ENCODE measurements around the gene VPS16.

VPS16 gene

DNA sequence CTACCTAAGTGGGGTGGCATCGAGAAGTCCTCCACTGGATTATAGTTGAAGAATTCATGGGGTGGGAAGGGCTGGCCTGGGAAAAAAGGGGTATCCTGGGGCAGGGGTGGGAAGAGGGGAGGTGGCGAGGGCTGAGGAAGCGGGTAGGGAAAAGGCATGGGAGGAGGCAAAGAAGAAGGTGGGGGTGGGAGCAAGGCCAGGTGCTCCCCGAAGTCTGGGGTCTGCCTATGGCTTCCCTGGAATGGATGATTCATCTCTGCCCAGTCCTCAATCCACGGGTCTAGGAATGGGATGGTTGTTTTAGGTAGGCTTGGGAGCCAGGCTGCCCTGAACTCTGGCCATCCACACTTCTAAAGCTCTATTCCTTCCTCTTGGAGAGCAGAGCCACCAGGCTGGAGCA, 4.5 kb upstream of the VPS16 start:
- DNase-seq: no peak

DNA sequence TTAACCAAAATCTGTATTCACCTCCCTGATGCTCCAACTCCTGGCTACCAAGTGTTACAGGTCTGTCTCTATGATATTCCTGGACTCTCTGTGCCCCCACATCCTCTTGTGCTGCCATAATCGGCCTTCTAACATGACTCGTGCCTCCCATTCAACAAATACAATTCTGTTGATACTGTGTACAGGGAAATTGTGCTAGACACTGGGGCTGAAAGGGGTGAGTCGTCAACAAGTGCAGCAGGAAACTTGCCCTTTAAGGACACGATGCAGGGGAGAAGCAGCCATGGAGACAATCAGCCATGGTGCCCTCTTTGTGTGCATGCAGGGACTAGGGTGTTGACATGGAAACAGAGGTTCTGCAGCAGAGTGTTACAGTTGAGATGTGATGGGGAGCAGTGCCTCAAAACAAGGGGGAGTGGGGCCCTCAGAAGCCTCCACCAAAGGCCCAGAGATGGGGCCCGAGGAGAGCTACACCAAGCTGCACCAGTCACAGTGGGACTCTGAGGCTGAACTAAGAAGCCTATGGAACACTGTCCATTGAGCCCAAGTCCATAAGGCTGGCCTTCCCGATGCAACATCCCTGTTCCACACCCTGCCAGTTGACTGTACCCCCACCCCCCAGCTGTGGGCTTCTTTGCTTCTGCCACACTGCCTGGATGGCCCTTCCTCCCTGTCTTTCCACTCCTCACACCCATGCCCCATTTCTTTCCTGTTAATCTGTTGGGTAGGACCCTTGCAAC, 3.2 kb upstream of the VPS16 start:
- DNase-seq: no peak

DNA sequence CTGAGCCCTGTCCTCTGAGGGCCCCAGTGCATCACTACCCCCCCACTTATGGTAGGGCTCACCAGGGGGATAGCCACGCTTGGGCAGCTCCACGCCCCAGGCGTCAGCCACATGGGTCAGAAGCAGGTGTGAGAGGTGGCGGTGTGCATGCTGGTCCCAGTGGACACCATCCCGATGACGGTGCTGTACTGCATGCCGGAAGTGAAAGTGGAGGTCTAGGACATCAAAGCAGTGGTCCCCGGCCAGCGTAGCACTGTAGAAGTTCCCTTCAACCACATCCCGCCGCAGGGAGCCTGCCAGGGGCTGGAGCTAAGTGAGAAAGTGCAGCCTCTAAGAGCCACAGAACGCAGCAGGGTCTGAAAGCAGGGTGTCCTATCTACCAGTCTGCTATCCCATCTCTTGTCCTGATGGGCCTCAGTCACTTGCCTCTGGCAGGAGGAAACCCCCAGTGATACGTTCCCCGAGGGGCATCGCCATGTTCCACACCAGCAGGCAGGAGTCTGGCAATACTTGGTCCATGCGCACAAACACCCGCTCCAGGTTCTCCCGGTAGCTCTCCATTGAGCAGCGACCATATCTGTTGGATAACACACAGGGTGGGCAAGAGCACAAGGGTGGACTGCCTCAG, 2.3 kb upstream of the VPS16 start:
- no peak for DNase-seq

- DNase-seq: no peak
Observed at GRCh38 chr20:2838847-2839671, 1.5 kb upstream of the VPS16 start.

- DNase-seq: no peak
Observed at GRCh38 chr20:2839732-2840137, 810 bp upstream of the VPS16 start.

DNA sequence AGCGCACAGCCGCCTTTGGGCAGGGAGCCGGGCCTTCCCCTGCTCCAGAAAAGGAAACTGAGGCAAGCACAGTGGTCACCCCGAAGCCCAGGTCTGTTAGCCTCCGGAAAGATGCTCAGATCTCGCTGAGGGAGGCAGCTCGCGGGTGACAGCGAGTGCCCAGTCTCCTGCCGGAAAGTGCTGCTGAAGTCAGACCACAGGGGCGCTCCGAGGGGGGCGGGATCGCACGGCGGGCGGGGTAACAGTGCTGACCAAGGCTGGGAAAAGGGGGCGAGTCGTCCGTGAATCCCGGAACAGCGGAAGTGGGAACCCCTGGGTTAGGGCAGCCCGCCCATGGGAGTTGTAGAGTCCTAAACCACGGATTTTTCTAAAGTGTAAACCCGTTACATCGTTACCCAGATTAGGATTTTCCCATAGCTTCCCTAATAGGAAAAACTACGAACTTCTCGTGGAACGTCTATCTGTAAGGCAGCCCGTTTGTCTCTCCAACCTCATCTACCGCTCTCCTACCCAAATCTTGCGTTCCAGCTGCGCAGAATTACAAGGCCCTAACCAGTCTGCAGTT, 504 bp downstream of the VPS16 start:
- DNase-seq: peak in 1 of 2 donors; percentile 27

- DNase-seq: no peak
Observed at GRCh38 chr20:2845607-2846006, 5.1 kb downstream of the VPS16 start.

GRCh38 chr20:2846698-2847097, 6.2 kb downstream of the VPS16 start:
- no peak for DNase-seq

DNA sequence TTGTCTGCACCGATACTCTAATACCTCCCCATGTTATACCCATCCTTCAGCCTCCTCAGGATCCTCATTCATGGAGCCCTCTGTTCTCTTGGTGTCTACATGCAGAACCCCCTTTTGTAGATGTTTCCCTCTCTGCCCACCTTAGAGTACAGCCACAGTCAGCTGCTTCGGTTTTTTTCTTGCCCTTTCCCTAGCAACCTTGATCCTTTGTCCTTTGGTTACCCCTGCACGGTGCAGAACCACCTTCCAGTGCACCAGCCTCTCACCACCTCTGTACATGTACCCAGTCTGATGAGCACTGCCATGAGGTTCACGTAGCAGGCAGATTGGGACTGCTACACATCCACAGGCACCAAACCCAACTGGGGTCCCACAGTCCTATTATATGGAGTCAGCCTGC, 7.3 kb downstream of the VPS16 start:
- no peak for DNase-seq

DNA sequence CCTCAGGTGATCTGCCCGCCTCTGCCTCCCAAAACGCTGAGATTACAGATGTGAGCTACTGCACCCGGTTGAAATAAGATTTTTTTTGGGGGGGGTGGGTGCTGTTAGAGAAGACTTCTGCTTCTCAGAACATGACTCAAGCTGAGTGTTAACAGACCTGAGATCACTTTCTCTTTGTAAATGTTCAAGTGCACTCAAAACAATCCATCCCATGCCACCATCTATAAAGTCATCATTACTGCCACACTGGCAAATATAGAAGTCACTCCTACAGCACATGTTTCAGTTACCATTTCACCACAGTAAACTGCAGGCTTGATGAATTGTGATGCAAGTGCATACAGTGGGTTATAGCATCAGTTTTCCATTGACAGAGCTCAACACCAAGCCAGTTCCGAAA, 9.0 kb downstream of the VPS16 start:
- DNase-seq: no peak

GRCh38 chr20:2851086-2851485, 10.5 kb downstream of the VPS16 start:
- no peak for DNase-seq

DNA sequence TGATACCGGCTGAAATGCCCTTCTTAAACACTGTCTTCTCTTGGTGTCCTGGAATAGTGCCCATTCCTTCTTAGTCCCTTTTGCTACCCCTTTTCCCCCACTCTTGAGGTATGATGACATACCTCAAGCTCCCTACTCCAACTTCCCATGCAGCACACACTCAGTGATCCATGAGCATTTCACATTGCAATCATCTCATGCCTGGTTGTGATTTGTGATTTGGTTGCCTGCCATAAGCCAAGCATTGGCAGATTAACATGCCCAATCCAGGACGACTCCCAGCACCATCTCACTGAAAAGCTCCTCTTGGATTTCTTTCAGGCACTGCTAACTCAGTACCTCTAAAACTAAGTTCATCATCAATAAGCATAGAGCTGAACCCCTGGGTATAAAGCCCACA, 18.0 kb downstream of the VPS16 start:
- DNase-seq: no peak

DNA sequence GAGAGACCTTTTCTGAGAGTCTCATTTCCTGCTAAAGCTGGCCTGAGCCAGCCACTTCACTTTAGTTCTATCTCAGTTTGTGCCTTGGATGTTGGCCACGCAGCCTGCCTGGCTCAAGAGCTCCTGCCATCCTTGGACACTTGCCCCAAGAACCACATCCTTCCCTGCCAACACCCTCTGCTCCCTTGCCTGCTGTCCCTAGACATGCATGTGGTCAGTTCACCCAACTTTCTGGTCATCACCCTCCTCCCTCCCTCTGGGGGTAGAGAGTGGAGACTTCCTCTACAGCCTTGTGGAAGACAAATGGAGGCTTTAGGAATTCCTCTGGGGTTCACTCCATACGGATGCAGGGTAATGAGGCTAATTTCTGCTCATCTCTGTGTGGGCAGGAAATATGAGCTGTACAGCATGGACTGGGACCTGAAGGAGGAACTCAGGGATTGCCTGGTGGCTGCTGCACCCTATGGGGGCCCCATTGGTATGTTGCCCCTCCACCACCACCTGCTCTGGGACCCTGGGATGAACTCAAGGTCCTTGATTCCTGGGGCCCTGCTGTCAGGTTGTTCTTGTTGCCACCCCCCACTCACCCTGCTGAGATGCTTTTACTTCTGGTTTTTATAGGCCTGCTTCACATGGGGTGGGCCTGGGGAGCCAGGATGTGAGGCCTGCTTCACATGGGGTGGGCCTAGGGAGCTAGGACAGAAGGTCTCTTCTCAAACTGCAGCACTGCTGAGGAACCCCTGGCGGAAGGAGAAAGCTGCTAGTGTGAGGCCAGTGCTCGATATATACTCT, 19.0 kb downstream of the VPS16 start:
- DNase-seq: no peak

DNA sequence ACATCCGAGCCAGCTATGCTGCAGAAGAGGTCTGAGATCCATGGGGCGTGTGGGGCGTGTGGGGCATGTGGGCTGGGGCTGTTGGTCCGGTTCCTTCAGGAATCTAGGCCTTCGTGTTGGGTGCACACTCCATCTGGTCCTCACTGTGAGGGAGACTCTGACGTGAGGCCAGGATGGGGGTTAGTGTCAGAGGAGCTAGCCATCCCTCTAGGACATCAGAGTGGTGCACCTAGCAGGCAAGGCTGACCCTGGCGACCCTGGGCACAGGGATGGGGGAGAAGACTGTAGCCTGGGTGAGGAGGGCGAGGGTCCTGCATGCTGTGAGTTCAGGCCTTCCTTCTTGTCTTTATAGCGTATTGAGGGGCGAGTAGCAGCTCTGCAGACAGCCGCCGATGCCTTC, 24.1 kb downstream of the VPS16 start:
- no peak for DNase-seq

DNA sequence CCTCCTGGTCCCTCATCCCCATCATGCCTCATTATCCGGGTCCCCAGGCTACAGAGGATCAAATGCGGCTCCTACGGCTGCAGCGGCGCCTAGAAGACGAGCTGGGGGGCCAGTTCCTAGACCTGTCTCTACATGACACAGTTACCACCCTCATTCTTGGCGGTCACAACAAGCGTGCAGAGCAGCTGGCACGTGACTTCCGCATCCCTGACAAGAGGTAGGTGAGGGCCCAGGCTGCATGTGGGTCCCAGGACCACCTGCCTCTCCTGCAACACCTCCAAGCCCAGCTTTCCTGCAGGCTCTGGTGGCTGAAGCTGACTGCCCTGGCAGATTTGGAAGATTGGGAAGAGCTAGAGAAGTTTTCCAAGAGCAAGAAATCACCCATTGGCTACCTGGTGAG, 24.6 kb downstream of the VPS16 start:
- DNase-seq: no peak

DNA sequence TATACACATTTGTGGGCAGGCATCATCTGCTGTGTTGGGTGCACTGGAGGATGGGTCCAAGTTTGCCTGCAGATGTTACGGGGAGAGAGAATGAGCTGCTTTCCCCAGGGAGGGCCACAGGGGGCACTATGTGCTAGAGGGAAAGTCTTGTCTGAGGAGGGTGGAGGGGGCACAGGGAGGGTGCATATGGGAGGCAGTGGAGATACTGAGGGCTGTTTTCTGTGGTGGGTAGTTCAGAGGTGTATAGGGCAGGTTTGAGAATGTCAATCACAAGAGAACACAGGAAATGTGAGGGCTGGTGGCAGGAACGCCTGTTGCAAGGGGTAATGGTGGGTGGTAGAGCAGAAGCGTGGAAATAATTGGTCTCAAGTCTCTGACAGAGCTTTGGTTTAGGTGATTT, 25.1 kb downstream of the VPS16 start:
- no peak for DNase-seq

GRCh38 chr20:2866236-2866635, 25.7 kb downstream of the VPS16 start:
- no peak for DNase-seq

- no peak for DNase-seq
Observed at GRCh38 chr20:2867081-2867864, 26.7 kb downstream of the VPS16 start.

DNA sequence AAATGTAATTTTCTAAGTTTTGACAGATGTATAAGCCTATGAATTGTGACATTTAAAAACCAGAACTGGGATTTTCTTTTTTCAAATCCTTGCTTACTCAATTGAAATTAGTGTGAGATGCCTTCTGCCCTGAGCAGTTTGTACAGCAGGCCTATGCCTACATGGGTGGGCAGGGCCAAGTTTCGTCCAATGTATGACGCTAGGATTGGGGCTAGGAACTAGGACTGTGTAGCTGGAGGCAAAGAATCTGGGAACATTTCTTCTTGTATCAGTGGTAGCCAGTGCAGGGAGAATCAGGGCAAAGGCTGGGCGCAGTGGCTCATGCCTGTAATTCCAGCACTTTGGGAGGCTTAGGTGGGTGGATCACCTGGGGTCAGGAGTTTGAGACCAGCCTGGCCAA, 28.8 kb downstream of the VPS16 start:
- DNase-seq: no peak

GRCh38 chr20:2871111-2871465, 30.5 kb downstream of the VPS16 start:
- no peak for DNase-seq

DNA sequence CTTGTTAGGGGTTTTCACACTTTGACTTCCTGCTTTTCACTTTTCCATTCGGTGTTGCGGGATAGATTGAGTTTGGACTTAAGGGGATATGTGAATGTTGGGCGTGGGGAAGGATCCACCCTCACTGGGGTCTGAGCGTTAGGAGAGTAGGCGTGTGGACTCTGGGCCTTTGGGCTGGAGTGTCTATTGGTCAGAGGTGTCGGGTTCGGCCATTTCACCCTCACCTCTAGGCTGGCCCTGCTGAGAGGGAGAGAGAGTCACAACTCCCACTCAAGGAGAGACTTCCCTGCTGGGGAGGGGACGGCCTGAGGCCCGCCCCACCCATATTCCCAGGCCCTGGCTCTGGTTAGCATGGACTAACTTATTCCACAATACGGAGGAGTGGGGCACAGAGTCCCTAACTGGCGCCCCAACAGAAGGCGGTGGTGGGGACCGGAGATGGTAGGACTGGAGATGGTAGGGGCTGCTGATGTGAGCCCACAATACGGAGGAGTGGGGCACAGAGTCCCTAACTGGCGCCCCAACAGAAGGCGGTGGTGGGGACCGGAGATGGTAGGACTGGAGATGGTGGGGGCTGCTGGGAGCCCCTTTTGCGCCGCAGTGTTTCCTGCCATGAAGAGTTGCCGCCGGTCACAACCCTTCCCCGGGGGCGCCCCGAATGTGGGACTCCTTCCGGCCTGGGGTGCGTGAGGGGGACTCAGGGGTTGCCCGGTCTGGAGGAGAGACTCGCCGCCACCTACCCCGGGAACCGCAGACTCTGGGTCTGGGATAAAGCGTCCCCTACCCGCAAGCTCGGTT, 31.3 kb downstream of the VPS16 start:
- DNase-seq: peak in 1 of 2 donors; percentile 25
